Neural cell (in vitro differentiated cells): Measurements from ENCODE around the gene FLVCR1. TPM values are rescaled to one million over a fixed set of nuclear protein-coding genes. Genes with fewer than 3 reads are reported as not detected.

ENCODE experiments used
- H2AFZ ChIP-seq: fragments of 200-600, 300-800 bp; sonication (generic), shearing (Covaris generic); 2 replicates; pipeline ENCODE4 v1.6.0; 2014; ENCODE audit warnings: low read depth, mild to moderate bottlenecking, antibody characterized with exemption, low read length, moderate library complexity
- H3F3A ChIP-seq: fragments of 200-600 bp; shearing (Covaris generic); 2 replicates; pipeline ENCODE4 v1.6.1; 2016; ENCODE audit warnings: mild to moderate bottlenecking, moderate library complexity, mixed read lengths, antibody characterized with exemption, low read length; ENCODE audit not compliant: insufficient read depth, poor library complexity, severe bottlenecking
- H3K27ac ChIP-seq: fragments of 200-600, 300-800 bp; sonication (generic), shearing (Covaris generic); 2 replicates; pipeline ENCODE4 v1.5.1; 2014; ENCODE audit warnings: mild to moderate bottlenecking, low read length, moderate library complexity
- H3K27me3 ChIP-seq: fragments of 300-800, 200-600 bp; sonication (generic), shearing (Covaris generic); 2 replicates; pipeline ENCODE4 v1.6.0; 2014; ENCODE audit warnings: mild to moderate bottlenecking, low read depth, low read length, moderate library complexity; ENCODE audit not compliant: insufficient read depth
- H3K36me3 ChIP-seq: fragments of 300-800, 200-600 bp; sonication (generic), shearing (Covaris generic); 2 replicates; pipeline ENCODE4 v1.5.1; 2014; ENCODE audit warnings: mild to moderate bottlenecking, antibody characterized with exemption, low read length, moderate library complexity; ENCODE audit not compliant: insufficient read depth
- H3K4me2 ChIP-seq: fragments of 300-800, 200-600 bp; sonication (generic), shearing (Covaris generic); 2 replicates; pipeline ENCODE4 v1.6.0; 2014; ENCODE audit warnings: mild to moderate bottlenecking, low read length
- H3K4me3 ChIP-seq: fragments of 300-800, 200-600 bp; sonication (generic), shearing (Covaris generic); 2 replicates; pipeline ENCODE4 v1.5.1; 2014; ENCODE audit warnings: mild to moderate bottlenecking, low read length, moderate library complexity
- H3K79me2 ChIP-seq: fragments of 200-600 bp; shearing (Covaris generic); replicated peaks from 2 replicates; pipeline ENCODE4 v1.6.0; 2014; ENCODE audit warnings: mild to moderate bottlenecking, low read length, moderate library complexity; ENCODE audit not compliant: insufficient read depth
- H3K9ac ChIP-seq: fragments of 300-800, 200-600 bp; sonication (generic), shearing (Covaris generic); 2 replicates; pipeline ENCODE4 v1.6.1; 2016; ENCODE audit warnings: mild to moderate bottlenecking, low read length, mixed read lengths
- H3K9me2 ChIP-seq: fragments of 200-600 bp; shearing (Covaris generic); 2 replicates; pipeline ENCODE4 v1.6.1; 2016; ENCODE audit warnings: mild to moderate bottlenecking, low read length, mixed read lengths; ENCODE audit not compliant: insufficient read depth
- H3K9me3 ChIP-seq: fragments of 200-600, 300-800 bp; sonication (generic), shearing (Covaris generic); 2 replicates; pipeline ENCODE4 v1.6.1; 2016; ENCODE audit warnings: mild to moderate bottlenecking, mixed run types, low read length, moderate library complexity, mixed read lengths
- H4K20me1 ChIP-seq: fragments of 200-600 bp; shearing (Covaris generic); 2 replicates; pipeline ENCODE4 v1.6.1; 2016; ENCODE audit warnings: mild to moderate bottlenecking, mixed run types; ENCODE audit not compliant: insufficient read depth
- EP300 ChIP-seq: fragments of 450-650 bp; conservative IDR thresholded peaks from 2 replicates; pipeline ENCODE4 v1.6.1; 2014; ENCODE audit warnings: antibody characterized with exemption, mild to moderate bottlenecking, moderate library complexity; ENCODE audit not compliant: poor library complexity, severe bottlenecking
- EZH2 ChIP-seq: fragments of 200-600, 300-800 bp; shearing (Covaris generic), sonication (generic); IDR thresholded peaks from 2 replicates; pipeline ENCODE4 v1.6.1; 2014; ENCODE audit warnings: antibody characterized with exemption, low read length, borderline replicate concordance, mild to moderate bottlenecking; ENCODE audit not compliant: insufficient read depth, poor library complexity, severe bottlenecking
- MXI1 ChIP-seq: fragments of 450-650 bp; conservative IDR thresholded peaks from 2 replicates; pipeline ENCODE4 v1.6.1; 2014; ENCODE audit warnings: antibody characterized with exemption, mild to moderate bottlenecking; ENCODE audit not compliant: poor library complexity, severe bottlenecking
- POLR2AphosphoS5 ChIP-seq: IDR thresholded peaks from 2 replicates; pipeline ENCODE4 v1.6.1; 2012
- RAD21 ChIP-seq: fragments of 450-650 bp; conservative IDR thresholded peaks from 2 replicates; pipeline ENCODE4 v1.6.1; 2014; ENCODE audit warnings: antibody characterized with exemption, mild to moderate bottlenecking, moderate library complexity
- REST ChIP-seq: IDR thresholded peaks from 2 replicates; pipeline ENCODE4 v1.6.1; 2012; ENCODE audit warnings: borderline replicate concordance
- SMC3 ChIP-seq: fragments of 450-650 bp; conservative IDR thresholded peaks from 2 replicates; pipeline ENCODE4 v1.6.1; 2014; ENCODE audit warnings: antibody characterized with exemption, mild to moderate bottlenecking, moderate library complexity; ENCODE audit not compliant: poor library complexity
- TAF1 ChIP-seq: IDR thresholded peaks from 2 replicates; pipeline ENCODE4 v1.6.1; 2012; ENCODE audit warnings: low read depth
- polyA plus RNA-seq: library from polyadenylated mRNA; depleted of rRNA; stranded (reverse); fragments of >200 nt; gene quantifications from 2 replicates; pipeline ENCODE4 v1.2.3, GENCODE V29; 2014
- TF ChIP-seq, protein P1 (sequence below): fragments of 450-650 bp; IDR thresholded peaks from 2 replicates; pipeline ENCODE4 v1.5.1; 2014; ENCODE audit warnings: antibody characterized with exemption, mild to moderate bottlenecking, moderate library complexity; ENCODE audit not compliant: poor library complexity, severe bottlenecking

The FLVCR1 gene
- polyA plus RNA-seq, 1 donor from 2014 or later, result 37.8 TPM

- Histone ChIP-seq H4K20me1 (no peaks in the 10 kb centered on the region), H3K9ac (no peak overlapping the region), H3F3A (no peaks in the 10 kb centered on the region), H3K4me3 (no peak overlapping the region), H3K79me2 (no peaks in the 10 kb centered on the region), H3K9me3 (no peaks in the 10 kb centered on the region), H3K4me2 (no peak overlapping the region), H2AFZ (no peak overlapping the region), H3K9me2 (no peaks in the 10 kb centered on the region), H3K27me3 (no peaks in the 10 kb centered on the region), H3K36me3 (no peaks in the 10 kb centered on the region), H3K27ac (no peak overlapping the region)
- TF ChIP-seq TAF1 (no peak), EZH2 (no peak), MXI1 (no peak), EP300 (no peak), POLR2AphosphoS5 (no peak), REST (no peak), RAD21 (no peak), SMC3 (no peak)
- TF ChIP-seq, protein P1, sequence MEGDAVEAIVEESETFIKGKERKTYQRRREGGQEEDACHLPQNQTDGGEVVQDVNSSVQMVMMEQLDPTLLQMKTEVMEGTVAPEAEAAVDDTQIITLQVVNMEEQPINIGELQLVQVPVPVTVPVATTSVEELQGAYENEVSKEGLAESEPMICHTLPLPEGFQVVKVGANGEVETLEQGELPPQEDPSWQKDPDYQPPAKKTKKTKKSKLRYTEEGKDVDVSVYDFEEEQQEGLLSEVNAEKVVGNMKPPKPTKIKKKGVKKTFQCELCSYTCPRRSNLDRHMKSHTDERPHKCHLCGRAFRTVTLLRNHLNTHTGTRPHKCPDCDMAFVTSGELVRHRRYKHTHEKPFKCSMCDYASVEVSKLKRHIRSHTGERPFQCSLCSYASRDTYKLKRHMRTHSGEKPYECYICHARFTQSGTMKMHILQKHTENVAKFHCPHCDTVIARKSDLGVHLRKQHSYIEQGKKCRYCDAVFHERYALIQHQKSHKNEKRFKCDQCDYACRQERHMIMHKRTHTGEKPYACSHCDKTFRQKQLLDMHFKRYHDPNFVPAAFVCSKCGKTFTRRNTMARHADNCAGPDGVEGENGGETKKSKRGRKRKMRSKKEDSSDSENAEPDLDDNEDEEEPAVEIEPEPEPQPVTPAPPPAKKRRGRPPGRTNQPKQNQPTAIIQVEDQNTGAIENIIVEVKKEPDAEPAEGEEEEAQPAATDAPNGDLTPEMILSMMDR, result no peak
These were observed 13.9 kb downstream of the FLVCR1 start for GRCh38 chr1:212871976-212872375.

DNA sequence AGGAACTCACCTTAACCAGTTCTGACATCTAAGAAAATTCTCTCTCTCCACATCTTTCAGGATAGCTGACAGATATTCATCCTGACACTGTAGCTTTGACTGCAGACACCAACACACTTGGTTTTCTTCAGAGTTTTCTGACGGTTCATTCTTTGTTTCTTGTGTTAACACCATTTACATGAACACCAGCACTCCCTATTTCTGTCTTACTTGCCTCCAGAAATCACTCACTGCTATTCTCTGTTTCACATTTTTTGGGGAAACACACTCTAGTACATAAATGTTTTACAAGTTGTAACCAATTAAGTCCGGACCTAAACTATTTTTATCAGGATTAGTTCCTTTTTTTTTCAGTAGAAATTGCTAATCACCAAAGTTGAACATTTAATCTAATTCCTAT, 15.4 kb downstream of the FLVCR1 start:
- Histone ChIP-seq H3K36me3 (no peaks in the 10 kb centered on the region), H3K9ac (no peak overlapping the region), H3F3A (no peaks in the 10 kb centered on the region), H3K27me3 (no peaks in the 10 kb centered on the region), H3K9me2 (no peaks in the 10 kb centered on the region), H3K4me3 (no peak overlapping the region), H3K79me2 (no peaks in the 10 kb centered on the region), H3K4me2 (no peak overlapping the region), H3K27ac (no peak overlapping the region), H2AFZ (no peak overlapping the region), H3K9me3 (no peaks in the 10 kb centered on the region), H4K20me1 (no peaks in the 10 kb centered on the region)
- TF ChIP-seq POLR2AphosphoS5 (no peak), RAD21 (no peak), TAF1 (no peak), REST (no peak), SMC3 (no peak), MXI1 (no peak), EP300 (no peak), EZH2 (no peak)
- TF ChIP-seq, protein P1, result no peak
